Keratinocyte (primary cell): ENCODE results near the gene SH2D3C. TPM values are rescaled to one million over a fixed set of nuclear protein-coding genes. Genes with fewer than 3 reads are reported as not detected.

Experiments
- DNase-seq: peaks from one replicate; pipeline ENCODE4 v3.0.0-alpha.2; 2011; ENCODE audit warnings: low read depth, missing footprints, low spot score
- FAIRE-seq: peaks from 2 replicates; lab custom pipeline; 2011; peaks lifted over from hg19 to GRCh38; lab: Jason Lieb, UNC
- H2AFZ ChIP-seq: 2 replicates; pipeline ENCODE4 v1.6.0; 2012; ENCODE audit warnings: low read length, control low read depth, inconsistent platforms; ENCODE audit not compliant: control insufficient read depth
- H3K27ac ChIP-seq: 2 replicates; pipeline ENCODE4 v1.5.1; 2011; ENCODE audit warnings: low read length; ENCODE audit not compliant: control insufficient read depth, insufficient read depth
- H3K27me3 ChIP-seq: 3 replicates; pipeline ENCODE4 v1.6.0; 2011; ENCODE audit warnings: low read length; ENCODE audit not compliant: control insufficient read depth, insufficient read depth; ENCODE audit errors: extremely low read depth
- H3K36me3 ChIP-seq, 2 experiments: 2 replicates in 1 of 2; 3 replicates in 1 of 2; pipeline ENCODE4 v1.5.1; 2011; ENCODE audit warnings: low read length in 2 of 2, mild to moderate bottlenecking in 1 of 2; ENCODE audit not compliant: control insufficient read depth in 2 of 2, insufficient read depth in 2 of 2; ENCODE audit errors: extremely low read depth in 1 of 2
- H3K4me1 ChIP-seq: 3 replicates; pipeline ENCODE4 v1.5.1; 2011; ENCODE audit warnings: low read length; ENCODE audit not compliant: control insufficient read depth, insufficient read depth; ENCODE audit errors: extremely low read depth
- H3K4me2 ChIP-seq: 3 replicates; pipeline ENCODE4 v1.6.0; 2011; ENCODE audit warnings: low read depth, low read length; ENCODE audit not compliant: control insufficient read depth, insufficient read depth; ENCODE audit errors: extremely low read depth
- H3K4me3 ChIP-seq, 3 experiments: fragments of 200-600 bp in 1 of 3; sonication (generic) in 1 of 3; 2 replicates in 2 of 3; 3 replicates in 1 of 3; pipeline ENCODE4 v1.5.1; 2011 to 2016; ENCODE audit warnings: low read length in 3 of 3, mild to moderate bottlenecking in 3 of 3, control low read depth in 2 of 3, inconsistent platforms in 1 of 3, low read depth in 1 of 3, mixed read lengths in 1 of 3, mixed run types in 1 of 3, moderate library complexity in 1 of 3; ENCODE audit not compliant: control insufficient read depth in 2 of 3, insufficient read depth in 2 of 3; ENCODE audit errors: extremely low read depth in 1 of 3
- H3K79me2 ChIP-seq: 2 replicates; pipeline ENCODE4 v1.6.0; 2012; ENCODE audit warnings: low read length; ENCODE audit not compliant: control insufficient read depth, insufficient read depth
- H3K9ac ChIP-seq: 3 replicates; pipeline ENCODE4 v1.6.0; 2011; ENCODE audit warnings: low read length; ENCODE audit not compliant: control insufficient read depth, insufficient read depth; ENCODE audit errors: extremely low read depth
- H3K9me1 ChIP-seq: 3 replicates; pipeline ENCODE4 v1.6.0; 2011; ENCODE audit warnings: low read length; ENCODE audit not compliant: control insufficient read depth, insufficient read depth; ENCODE audit errors: extremely low read depth
- H3K9me3 ChIP-seq: 2 replicates; pipeline ENCODE4 v1.5.1; 2012; ENCODE audit warnings: low read depth, low read length; ENCODE audit not compliant: control insufficient read depth
- H4K20me1 ChIP-seq: 3 replicates; pipeline ENCODE4 v1.6.0; 2011; ENCODE audit warnings: low read length; ENCODE audit not compliant: control insufficient read depth, insufficient read depth; ENCODE audit errors: extremely low read depth
- EZH2 ChIP-seq: IDR thresholded peaks from one replicate; pipeline ENCODE4 v1.6.1; 2012; ENCODE audit warnings: inconsistent platforms, mild to moderate bottlenecking, low read length, moderate library complexity
- dilution Hi-C: fragments of 300-500 bp; cut with MboI; formaldehyde crosslinking; loops from one replicate; pipeline ENCODE4 v1.7.0; 2020; ENCODE audit warnings: low sequenced_read_pairs; ENCODE audit not compliant: extremely low pct_ligation_motif_present
- polyA plus RNA-seq, 5 experiments: library from polyadenylated mRNA; depleted of rRNA in 3 of 5; stranded (reverse) in 3 of 5; stranded (forward) in 1 of 5; unstranded in 1 of 5; fragments of >200 nt; gene quantifications; 1 replicate in 1 of 5; 2 replicates in 3 of 5; 3 replicates in 1 of 5; pipeline versions ENCODE4 v1.2.1 to v1.2.3, GENCODE V29; 2011 to 2012; ENCODE audit warnings: missing spikeins in 2 of 5, low read depth in 1 of 5, low replicate concordance in 1 of 5
- TF ChIP-seq, protein P1 (sequence below), 3 experiments: IDR thresholded peaks in 1 of 3; conservative IDR thresholded peaks in 1 of 3; optimal IDR thresholded peaks in 1 of 3; 2 replicates in 2 of 3; 3 replicates in 1 of 3; pipeline versions ENCODE3 to v1.5.1; 2011; ENCODE audit warnings: low read length in 3 of 3, mild to moderate bottlenecking in 3 of 3, moderate library complexity in 2 of 3, control low read depth in 1 of 3, inconsistent platforms in 1 of 3; ENCODE audit not compliant: insufficient read depth in 2 of 3; ENCODE audit errors: extremely low read depth in 1 of 3

Gene SH2D3C
- polyA plus RNA-seq, 1 donor (not counting 4 experiments of a cell fraction or from before 2014, with no cell fraction given) = 0.12 TPM

DNA sequence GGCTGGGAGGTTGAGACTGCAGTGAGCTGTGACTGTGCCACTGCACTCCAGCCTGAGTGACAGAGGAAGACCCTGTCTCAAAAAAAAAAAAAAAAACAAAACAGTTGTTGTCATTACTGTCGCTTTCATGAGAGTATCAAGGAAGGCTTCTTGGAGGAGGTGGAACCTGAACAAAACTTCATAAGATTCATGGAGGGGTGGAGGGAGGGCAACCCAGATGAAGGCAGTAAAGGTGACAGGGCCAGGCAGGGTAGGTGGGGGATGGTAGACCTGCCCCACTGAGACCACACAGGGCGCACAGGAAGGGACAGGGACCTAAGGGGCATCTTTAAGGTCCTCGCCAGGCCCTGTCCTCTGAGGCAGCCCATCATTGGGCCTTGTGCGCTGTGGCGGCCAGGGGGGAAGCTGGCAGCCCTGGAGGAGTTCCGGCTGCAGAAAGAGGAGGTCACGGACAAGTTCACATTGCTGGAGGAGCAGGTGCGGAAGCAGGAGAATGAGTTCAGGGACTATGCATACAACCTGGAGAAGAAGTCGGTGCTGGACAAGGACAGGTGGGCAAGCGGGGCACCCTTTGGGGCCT is 68.2 kb downstream of the SH2D3C start:
- Histone ChIP-seq H2AFZ (no peak overlapping the region), H3K4me2 (no peak overlapping the region), H3K9me1 (no peaks in the 10 kb centered on the region), H3K27ac (no peak overlapping the region), H4K20me1 (no peaks in the 10 kb centered on the region), H3K27me3 (no peaks in the 10 kb centered on the region), H3K4me3 (no peak overlapping the region), H3K4me1 (peaks cover 6% of the 10 kb centered on the region), H3K9ac (no peak overlapping the region), H3K79me2 (peaks cover 9% of the 10 kb centered on the region), H3K36me3 (peaks cover 0 to 4% of the 10 kb centered on the region in 2 experiments), H3K9me3 (no peaks in the 10 kb centered on the region)
- TF ChIP-seq, protein P1, sequence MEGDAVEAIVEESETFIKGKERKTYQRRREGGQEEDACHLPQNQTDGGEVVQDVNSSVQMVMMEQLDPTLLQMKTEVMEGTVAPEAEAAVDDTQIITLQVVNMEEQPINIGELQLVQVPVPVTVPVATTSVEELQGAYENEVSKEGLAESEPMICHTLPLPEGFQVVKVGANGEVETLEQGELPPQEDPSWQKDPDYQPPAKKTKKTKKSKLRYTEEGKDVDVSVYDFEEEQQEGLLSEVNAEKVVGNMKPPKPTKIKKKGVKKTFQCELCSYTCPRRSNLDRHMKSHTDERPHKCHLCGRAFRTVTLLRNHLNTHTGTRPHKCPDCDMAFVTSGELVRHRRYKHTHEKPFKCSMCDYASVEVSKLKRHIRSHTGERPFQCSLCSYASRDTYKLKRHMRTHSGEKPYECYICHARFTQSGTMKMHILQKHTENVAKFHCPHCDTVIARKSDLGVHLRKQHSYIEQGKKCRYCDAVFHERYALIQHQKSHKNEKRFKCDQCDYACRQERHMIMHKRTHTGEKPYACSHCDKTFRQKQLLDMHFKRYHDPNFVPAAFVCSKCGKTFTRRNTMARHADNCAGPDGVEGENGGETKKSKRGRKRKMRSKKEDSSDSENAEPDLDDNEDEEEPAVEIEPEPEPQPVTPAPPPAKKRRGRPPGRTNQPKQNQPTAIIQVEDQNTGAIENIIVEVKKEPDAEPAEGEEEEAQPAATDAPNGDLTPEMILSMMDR (optimal IDR thresholded peaks at IDR 0.05 in 1 of 3, IDR thresholded peaks at IDR 0.05 in 1 of 3, conservative IDR thresholded peaks at IDR 0.05 in 1 of 3; ENCODE audit: extremely low read depth in 1 of 3, insufficient read depth in 2 of 3, low read length in 3 of 3) = no peak
- TF ChIP-seq EZH2 = no peak
- dilution Hi-C loops = no loop called here
- DNase-seq (no peak), FAIRE-seq (no peak)

DNA sequence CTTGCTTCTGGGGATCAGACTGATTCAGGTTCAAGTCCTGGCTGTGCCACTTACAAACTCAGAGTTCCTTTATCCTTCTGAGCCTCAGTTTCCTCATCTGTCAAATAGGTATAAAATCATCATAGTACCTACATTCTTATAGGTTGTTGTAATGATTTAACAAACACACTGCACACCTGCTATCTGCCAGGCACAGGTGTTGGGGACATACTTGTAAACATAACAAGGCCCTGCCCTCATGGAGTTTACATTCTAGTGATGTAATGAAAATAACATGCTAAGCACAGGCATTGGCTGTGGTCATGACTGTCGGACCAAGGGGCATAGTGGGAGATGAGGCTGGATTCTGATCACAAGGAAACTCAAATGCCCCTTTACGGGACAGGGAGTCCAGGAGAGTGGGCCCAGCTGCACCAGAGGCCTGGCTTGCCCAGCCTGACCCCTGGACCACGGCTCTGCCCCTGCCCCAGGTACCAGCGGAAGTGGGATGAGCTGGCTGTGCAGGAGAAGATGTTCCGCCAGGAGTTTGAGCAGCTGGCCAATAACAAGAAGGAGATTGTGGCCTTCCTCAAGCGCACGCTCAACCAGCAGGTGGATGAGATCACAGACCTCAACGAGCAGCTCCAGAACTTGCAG is 69.4 kb downstream of the SH2D3C start:
- Histone ChIP-seq H2AFZ (no peak overlapping the region), H3K27me3 (no peaks in the 10 kb centered on the region), H3K9ac (no peak overlapping the region), H4K20me1 (no peaks in the 10 kb centered on the region), H3K79me2 (peaks cover 4% of the 10 kb centered on the region), H3K9me1 (no peaks in the 10 kb centered on the region), H3K4me3 (no peak overlapping the region), H3K4me2 (no peak overlapping the region), H3K9me3 (no peaks in the 10 kb centered on the region), H3K4me1 (peaks cover 1% of the 10 kb centered on the region), H3K36me3 (peaks cover 0 to 4% of the 10 kb centered on the region in 2 experiments), H3K27ac (no peak overlapping the region)
- dilution Hi-C loops = no loop called here
- DNase-seq (no peak), FAIRE-seq (no peak)
- TF ChIP-seq, protein P1 (optimal IDR thresholded peaks at IDR 0.05 in 1 of 3, IDR thresholded peaks at IDR 0.05 in 1 of 3, conservative IDR thresholded peaks at IDR 0.05 in 1 of 3; ENCODE audit: extremely low read depth in 1 of 3, insufficient read depth in 2 of 3, low read length in 3 of 3) = no peak
- TF ChIP-seq EZH2 = no peak
